BE2C (cell line): Measurements from ENCODE around the gene RASSF8.

Experiments used
- DNase-seq: peaks from one replicate; pipeline ENCODE4 v3.0.0-alpha.2; 2020
- H3K27me3 ChIP-seq: fragments of 250-450 bp; sonication (Bioruptor Pico); 2 replicates; pipeline ENCODE4 v1.5.1; 2020; ENCODE audit warnings: mild to moderate bottlenecking
- H3K36me3 ChIP-seq: fragments of 250-450 bp; sonication (Bioruptor Pico); 2 replicates; pipeline ENCODE4 v1.5.1; 2020; ENCODE audit warnings: mild to moderate bottlenecking
- H3K4me1 ChIP-seq: fragments of 250-450 bp; sonication (Bioruptor Pico); 2 replicates; pipeline ENCODE4 v1.5.1; 2020
- H3K4me3 ChIP-seq: 2 replicates; pipeline ENCODE4 v1.5.1; 2011; ENCODE audit warnings: low read depth, low read length
- H3K9me3 ChIP-seq: fragments of 250-450 bp; sonication (Bioruptor Pico); 2 replicates; pipeline ENCODE4 v1.5.1; 2020
- TF ChIP-seq, protein P1 (sequence below): IDR thresholded peaks from 2 replicates; pipeline ENCODE4 v1.5.1; 2012; ENCODE audit warnings: mild to moderate bottlenecking, low read depth, low read length

Gene RASSF8

DNA sequence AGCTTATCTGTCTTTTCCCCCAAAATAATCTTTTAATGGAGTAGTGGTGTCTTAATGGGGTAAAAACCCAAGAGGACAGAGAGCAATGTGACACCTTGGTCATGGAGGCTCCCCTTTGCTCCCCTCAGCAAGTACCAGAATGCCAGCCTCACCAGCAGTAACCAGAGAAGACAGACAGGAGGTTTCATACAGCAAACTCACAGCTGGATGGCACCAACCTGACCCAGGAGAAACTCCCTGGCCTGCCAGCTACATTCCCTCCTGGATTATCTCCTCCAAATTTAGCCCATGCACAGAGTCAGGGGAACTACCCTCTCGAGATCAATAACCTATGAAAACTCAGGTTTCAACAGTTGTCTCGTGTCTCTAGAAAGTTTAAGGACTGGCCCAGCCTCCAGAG, 150.4 kb downstream of the RASSF8 start:
- H3K4me1 ChIP-seq: no peaks in the 10 kb centered on the region
- no peak overlapping the region for H3K4me3 ChIP-seq
- TF ChIP-seq, protein P1, sequence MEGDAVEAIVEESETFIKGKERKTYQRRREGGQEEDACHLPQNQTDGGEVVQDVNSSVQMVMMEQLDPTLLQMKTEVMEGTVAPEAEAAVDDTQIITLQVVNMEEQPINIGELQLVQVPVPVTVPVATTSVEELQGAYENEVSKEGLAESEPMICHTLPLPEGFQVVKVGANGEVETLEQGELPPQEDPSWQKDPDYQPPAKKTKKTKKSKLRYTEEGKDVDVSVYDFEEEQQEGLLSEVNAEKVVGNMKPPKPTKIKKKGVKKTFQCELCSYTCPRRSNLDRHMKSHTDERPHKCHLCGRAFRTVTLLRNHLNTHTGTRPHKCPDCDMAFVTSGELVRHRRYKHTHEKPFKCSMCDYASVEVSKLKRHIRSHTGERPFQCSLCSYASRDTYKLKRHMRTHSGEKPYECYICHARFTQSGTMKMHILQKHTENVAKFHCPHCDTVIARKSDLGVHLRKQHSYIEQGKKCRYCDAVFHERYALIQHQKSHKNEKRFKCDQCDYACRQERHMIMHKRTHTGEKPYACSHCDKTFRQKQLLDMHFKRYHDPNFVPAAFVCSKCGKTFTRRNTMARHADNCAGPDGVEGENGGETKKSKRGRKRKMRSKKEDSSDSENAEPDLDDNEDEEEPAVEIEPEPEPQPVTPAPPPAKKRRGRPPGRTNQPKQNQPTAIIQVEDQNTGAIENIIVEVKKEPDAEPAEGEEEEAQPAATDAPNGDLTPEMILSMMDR: no peak
- DNase-seq: no peak
- H3K9me3 ChIP-seq: no peaks in the 10 kb centered on the region
- H3K27me3 ChIP-seq: no peaks in the 10 kb centered on the region; the same call in 1 of the 2 replicates
- no peaks in the 10 kb centered on the region for H3K36me3 ChIP-seq

- TF ChIP-seq, protein P1: no peak
- Histone ChIP-seq H3K4me3 (no peak overlapping the region), H3K4me1 (no peaks in the 10 kb centered on the region), H3K36me3 (no peaks in the 10 kb centered on the region), H3K27me3 (no peaks in the 10 kb centered on the region; the same call in 1 of the 2 replicates), H3K9me3 (no peaks in the 10 kb centered on the region)
- DNase-seq: no peak
These were observed 150.9 kb downstream of the RASSF8 start for GRCh38 chr12:26109343-26109881.

DNA sequence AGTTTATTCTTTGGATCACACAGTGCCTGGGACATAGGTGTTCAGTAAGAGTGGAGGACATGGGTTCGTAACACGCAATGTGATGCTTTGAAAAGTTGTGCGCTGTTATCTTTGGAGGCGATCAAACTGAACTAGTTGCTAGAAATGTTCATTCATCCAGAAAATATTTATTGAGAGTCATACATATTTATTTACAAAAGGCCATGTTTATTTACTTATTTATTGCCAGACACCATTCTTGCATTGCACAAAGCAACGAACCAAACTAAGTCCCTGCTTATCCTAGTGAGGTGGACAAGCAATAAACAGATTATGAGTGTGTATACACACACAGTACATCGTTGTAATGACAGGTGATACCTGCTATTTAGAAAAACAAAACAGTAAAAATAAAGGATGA, 153.8 kb downstream of the RASSF8 start:
- no peaks in the 10 kb centered on the region for H3K9me3 ChIP-seq
- no peaks in the 10 kb centered on the region for H3K36me3 ChIP-seq
- DNase-seq: no peak
- H3K27me3 ChIP-seq: no peaks in the 10 kb centered on the region; the same call in 1 of the 2 replicates
- no peak overlapping the region for H3K4me3 ChIP-seq
- H3K4me1 ChIP-seq: peaks cover 3% of the 10 kb centered on the region; the same call in 1 of the 2 replicates
- TF ChIP-seq, protein P1: no peak

DNA sequence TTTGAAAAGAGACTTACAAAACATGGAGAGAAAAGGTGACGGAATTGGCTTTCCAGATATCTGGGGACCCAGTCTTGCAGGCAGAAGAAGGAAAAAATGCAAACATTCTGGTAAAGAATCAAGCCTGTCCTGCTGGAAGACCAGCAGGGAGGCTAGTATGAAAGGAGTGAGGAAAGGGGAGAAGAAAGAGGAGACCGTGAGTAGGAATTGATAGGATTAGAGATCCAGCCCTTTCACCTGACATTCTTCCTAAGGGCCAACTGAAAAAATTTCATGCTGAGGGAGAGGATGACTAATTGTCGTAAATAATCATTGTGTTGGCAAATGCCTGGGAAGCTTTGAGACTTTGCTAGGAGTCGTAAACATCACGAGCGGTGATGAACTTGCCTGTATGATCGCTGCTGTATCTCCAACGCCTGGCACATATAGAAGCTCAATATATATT, 154.2 kb downstream of the RASSF8 start:
- peaks cover 3% of the 10 kb centered on the region; the same call in 1 of the 2 replicates for H3K4me1 ChIP-seq

DNA sequence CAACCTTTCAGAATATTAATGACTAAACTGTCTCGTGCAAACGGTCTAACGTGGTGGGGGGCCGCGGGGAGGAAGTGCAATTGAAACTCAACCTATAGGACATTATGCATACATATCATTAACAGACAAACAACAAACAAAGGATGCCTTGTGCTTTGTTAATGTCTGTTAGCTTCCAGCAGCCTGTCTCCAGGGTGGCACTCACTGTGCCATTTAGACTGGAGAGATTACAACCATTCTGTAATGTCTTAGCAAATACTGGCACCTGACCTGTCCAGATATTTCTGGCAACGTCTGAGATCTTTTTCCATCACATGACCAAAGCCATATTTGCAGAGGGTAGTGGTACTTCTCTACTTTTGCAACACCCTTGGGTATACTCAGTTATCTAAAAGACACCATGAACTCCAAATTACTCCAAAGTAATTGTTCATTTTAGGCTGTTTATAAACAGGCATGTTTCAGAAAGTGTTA, 154.7 kb downstream of the RASSF8 start:
- no peak for DNase-seq
- Histone ChIP-seq H3K9me3 (no peaks in the 10 kb centered on the region), H3K4me3 (no peak overlapping the region), H3K36me3 (no peaks in the 10 kb centered on the region), H3K4me1 (peaks cover 3% of the 10 kb centered on the region; the same call in 1 of the 2 replicates), H3K27me3 (peaks cover 3% of the 10 kb centered on the region)
- TF ChIP-seq, protein P1: no peak

More for the DNA sequence above, 154.2 kb downstream of the RASSF8 start:
- no peaks in the 10 kb centered on the region for H3K9me3 ChIP-seq
- H3K27me3 ChIP-seq: no peaks in the 10 kb centered on the region; the same call in none of the 2 replicates
- TF ChIP-seq, protein P1: no peak
- no peak for DNase-seq
- no peaks in the 10 kb centered on the region for H3K36me3 ChIP-seq
- no peak overlapping the region for H3K4me3 ChIP-seq
